K562 (cell line): ENCODE data around the gene ZNF687. TPM values are rescaled to one million over a fixed set of nuclear protein-coding genes. Genes with fewer than 3 reads are reported as not detected.

ENCODE experiments used
- BHLHE40 ChIP-seq: IDR thresholded peaks from 2 replicates; pipeline ENCODE4 v1.6.1; 2011; ENCODE audit warnings: low read length, improper control_type of control experiment
- CBX2 ChIP-seq: fragments of 200-600 bp; sonication (generic); IDR thresholded peaks from one replicate; pipeline ENCODE4 v1.6.1; 2012; ENCODE audit warnings: mild to moderate bottlenecking, low read length, inconsistent platforms; ENCODE audit not compliant: insufficient read depth, poor library complexity, severe bottlenecking
- CHD1 ChIP-seq: fragments of 200-600 bp; sonication (generic); IDR thresholded peaks from one replicate; pipeline ENCODE4 v1.6.1; 2012; ENCODE audit warnings: mild to moderate bottlenecking, moderate library complexity, low read length, inconsistent platforms
- DPF2 ChIP-seq: fragments of 450-650 bp; IDR thresholded peaks from 2 replicates; pipeline ENCODE4 v1.6.1; 2016
- EP300 ChIP-seq: IDR thresholded peaks from 2 replicates; pipeline ENCODE4 v1.6.1; 2012; ENCODE audit warnings: low read length, improper control_type of control experiment
- HCFC1 ChIP-seq: IDR thresholded peaks from 2 replicates; pipeline ENCODE4 v1.6.1; 2012; ENCODE audit warnings: low read depth, low read length, improper control_type of control experiment
- HDAC8 ChIP-seq: fragments of 450-650 bp; IDR thresholded peaks from 2 replicates; pipeline ENCODE4 v1.6.1; 2016; ENCODE audit warnings: mild to moderate bottlenecking, missing genetic modification characterization, moderate library complexity, missing compliant biosample characterization
- HNRNPLL ChIP-seq: fragments of 200-400 bp; formaldehyde crosslinking; IDR thresholded peaks from 2 replicates; pipeline ENCODE4 v1.6.1; 2017; ENCODE audit warnings: low read length, low read depth, mild to moderate bottlenecking; ENCODE audit not compliant: poor library complexity, severe bottlenecking
- KLF13 ChIP-seq: fragments of 450-650 bp; IDR thresholded peaks from 2 replicates; pipeline ENCODE4 v1.6.1; 2016; ENCODE audit warnings: missing genetic modification characterization, low read depth, mild to moderate bottlenecking, missing compliant biosample characterization, moderate library complexity, borderline replicate concordance
- MTA1 ChIP-seq: fragments of 450-650 bp; IDR thresholded peaks from 2 replicates; pipeline ENCODE4 v1.6.1; 2017; ENCODE audit warnings: borderline replicate concordance
- MTF1 ChIP-seq: fragments of 250-450 bp; sonication (Bioruptor Pico); IDR thresholded peaks from 2 replicates; pipeline ENCODE4 v1.9.0; 2021; ENCODE audit warnings: moderate library complexity, mild to moderate bottlenecking, inconsistent platforms, borderline replicate concordance
- NBN ChIP-seq: fragments of 450-650 bp; IDR thresholded peaks from 2 replicates; pipeline ENCODE4 v1.6.1; 2016; ENCODE audit warnings: low read depth, mild to moderate bottlenecking
- NCOA4 ChIP-seq: fragments of 450-650 bp; IDR thresholded peaks from 2 replicates; pipeline ENCODE4 v1.6.1; 2018; ENCODE audit warnings: mild to moderate bottlenecking; ENCODE audit not compliant: partially characterized antibody
- NR2C1 ChIP-seq, 2 experiments: fragments of 450-650 bp; IDR thresholded peaks; 2 replicates each; pipeline ENCODE4 v1.6.1; 2017; ENCODE audit warnings: mild to moderate bottlenecking in 2 of 2, antibody characterized with exemption in 1 of 2, inconsistent platforms in 1 of 2, missing compliant biosample characterization in 1 of 2, missing genetic modification characterization in 1 of 2
- PML ChIP-seq: IDR thresholded peaks from 2 replicates; pipeline ENCODE4 v1.6.1; 2012; ENCODE audit warnings: low read length, inconsistent platforms
- POU5F1 ChIP-seq: fragments of 150-350 bp; IDR thresholded peaks from 2 replicates; pipeline ENCODE4 v1.6.1; 2014; ENCODE audit warnings: borderline replicate concordance, low read length, low read depth, mild to moderate bottlenecking; ENCODE audit not compliant: partially characterized antibody
- RB1 ChIP-seq: fragments of 450-650 bp; IDR thresholded peaks from 2 replicates; pipeline ENCODE4 v1.6.1; 2017; ENCODE audit warnings: low read depth, mild to moderate bottlenecking
- RCOR1 ChIP-seq, 2 experiments: IDR thresholded peaks; 2 replicates each; pipeline ENCODE4 v1.6.1; 2012; ENCODE audit warnings: low read depth in 2 of 2, low read length in 2 of 2, borderline replicate concordance in 1 of 2, improper control_type of control experiment in 1 of 2
- TEAD4 ChIP-seq, 2 experiments: sonication (generic) in 1 of 2; formaldehyde crosslinking in 1 of 2; IDR thresholded peaks; 2 replicates each; pipeline versions ENCODE4 v1.6.1 to v1.8.0; 2012 to 2022; ENCODE audit warnings: borderline replicate concordance in 1 of 2, inconsistent platforms in 1 of 2, low read length in 1 of 2, mild to moderate bottlenecking in 1 of 2, missing genetic modification reagents in 1 of 2
- ZEB2 ChIP-seq: fragments of 450-650 bp; IDR thresholded peaks from 2 replicates; pipeline ENCODE4 v1.6.1; 2016
- ZZZ3 ChIP-seq: fragments of 450-650 bp; IDR thresholded peaks from 2 replicates; pipeline ENCODE4 v1.6.1; 2016; ENCODE audit warnings: antibody characterized with exemption, mild to moderate bottlenecking, moderate library complexity
- polyA plus RNA-seq, 8 experiments: library from polyadenylated mRNA; depleted of rRNA in 4 of 8; stranded (reverse) in 5 of 8; unstranded in 3 of 8; fragments of >200 nt; fragmentation: Nextera tagmentation in 2 of 8; fragmentation: Illumina TruSeq in 1 of 8; extraction: Ambion mirVana in 2 of 8; extraction: Trizol in 1 of 8; gene quantifications; 2 replicates each; pipeline versions ENCODE4 v1.2.1 to v1.2.3, GENCODE V29; 2011 to 2014; ENCODE audit warnings: inconsistent platforms in 1 of 8, missing spikeins in 1 of 8
- total RNA-seq, 7 experiments: library from RNA; depleted of rRNA in 6 of 7; stranded (reverse); fragments of >200 nt in 6 of 7; fragmentation: Illumina TruSeq in 2 of 7; extraction: Trizol in 2 of 7; gene quantifications; 2 replicates each; pipeline versions ENCODE4 v1.2.1 to v1.2.3, GENCODE V29; 2011 to 2021; ENCODE audit warnings: low replicate concordance in 1 of 7
- TF ChIP-seq, protein P1 (sequence below), 2 experiments: fragments of 450-650 bp in 1 of 2; sonication (generic) in 1 of 2; formaldehyde crosslinking; conservative IDR thresholded peaks; 2 replicates each; pipeline versions ENCODE4 v1.4.0 to v1.8.1; 2020 to 2022; ENCODE audit warnings: mild to moderate bottlenecking in 1 of 2, missing genetic modification reagents in 1 of 2
- TF ChIP-seq, protein P2 (sequence below): fragments of 250-450 bp; sonication (Bioruptor Pico); IDR thresholded peaks from 2 replicates; pipeline ENCODE4 v1.8.0; 2021; ENCODE audit warnings: moderate library complexity, mild to moderate bottlenecking, inconsistent platforms
- TF ChIP-seq, protein P3 (sequence below): fragments of 450-650 bp; formaldehyde crosslinking; IDR thresholded peaks from 2 replicates; pipeline ENCODE4 v1.4.0; 2022; ENCODE audit warnings: mild to moderate bottlenecking, moderate library complexity
- TF ChIP-seq, protein P4 (sequence below): sonication (generic); formaldehyde crosslinking; IDR thresholded peaks from 2 replicates; pipeline ENCODE4 v1.8.0; 2023; ENCODE audit warnings: mild to moderate bottlenecking, missing genetic modification reagents

The ZNF687 gene
- total and polyA plus RNA-seq, 9 of the 15 experiments (the other 6 are each of a cell fraction or from before 2014, with no cell fraction given) = 0.13 to 26.4 (median 10.6) TPM

- TF ChIP-seq, protein P1, sequence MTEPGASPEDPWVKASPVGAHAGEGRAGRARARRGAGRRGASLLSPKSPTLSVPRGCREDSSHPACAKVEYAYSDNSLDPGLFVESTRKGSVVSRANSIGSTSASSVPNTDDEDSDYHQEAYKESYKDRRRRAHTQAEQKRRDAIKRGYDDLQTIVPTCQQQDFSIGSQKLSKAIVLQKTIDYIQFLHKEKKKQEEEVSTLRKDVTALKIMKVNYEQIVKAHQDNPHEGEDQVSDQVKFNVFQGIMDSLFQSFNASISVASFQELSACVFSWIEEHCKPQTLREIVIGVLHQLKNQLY (CRISPR knock-in tag; conservative IDR thresholded peaks at IDR 0.05) = peak in 1 of 2 experiments; percentile 79; a peak in 1 of 4 replicates
- TF ChIP-seq HNRNPLL (peak; percentile 72), MTF1 (CRISPR knock-in tag) (no peak), BHLHE40 (peak; percentile 87), CBX2 (no peak), DPF2 (peak; percentile 81), CHD1 (peak; percentile 95), RB1 (peak; percentile 100), PML (peak; percentile 78), NBN (peak; percentile 97), KLF13 (tag) (peak; percentile 37; the same call in 1 of the 2 replicates), TEAD4 (IDR thresholded peaks at IDR 0.05; ENCODE audit: low read length) (no peak; the same call in 1 of the 2 replicates), TEAD4 (CRISPR knock-in tag; IDR thresholded peaks at IDR 0.05; ENCODE audit: borderline replicate concordance) (no peak), NCOA4 (no peak), HCFC1 (peak; percentile 33), RCOR1 (IDR thresholded peaks at IDR 0.05; ENCODE audit: borderline replicate concordance in 1 of 2, low read depth in 2 of 2, low read length in 2 of 2) (peak in 1 of 2 experiments; percentile 56; a peak in 1 of 4 replicates), EP300 (peak; percentile 69), ZEB2 (peak; percentile 72), NR2C1 (IDR thresholded peaks at IDR 0.05) (peak; percentile 67), NR2C1 (tag; IDR thresholded peaks at IDR 0.05) (peak; percentile 70), MTA1 (peak; percentile 76; the same call in 1 of the 2 replicates), POU5F1 (no peak), ZZZ3 (peak; percentile 74; the same call in 1 of the 2 replicates), HDAC8 (peak; percentile 79)
- TF ChIP-seq, protein P2, sequence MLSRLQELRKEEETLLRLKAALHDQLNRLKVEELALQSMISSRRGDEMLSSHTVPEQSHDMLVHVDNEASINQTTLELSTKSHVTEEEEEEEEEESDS (CRISPR knock-in tag) = no peak
- TF ChIP-seq, protein P3, sequence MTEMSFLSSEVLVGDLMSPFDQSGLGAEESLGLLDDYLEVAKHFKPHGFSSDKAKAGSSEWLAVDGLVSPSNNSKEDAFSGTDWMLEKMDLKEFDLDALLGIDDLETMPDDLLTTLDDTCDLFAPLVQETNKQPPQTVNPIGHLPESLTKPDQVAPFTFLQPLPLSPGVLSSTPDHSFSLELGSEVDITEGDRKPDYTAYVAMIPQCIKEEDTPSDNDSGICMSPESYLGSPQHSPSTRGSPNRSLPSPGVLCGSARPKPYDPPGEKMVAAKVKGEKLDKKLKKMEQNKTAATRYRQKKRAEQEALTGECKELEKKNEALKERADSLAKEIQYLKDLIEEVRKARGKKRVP (CRISPR knock-in tag) = peak; percentile 79
- TF ChIP-seq, protein P4, sequence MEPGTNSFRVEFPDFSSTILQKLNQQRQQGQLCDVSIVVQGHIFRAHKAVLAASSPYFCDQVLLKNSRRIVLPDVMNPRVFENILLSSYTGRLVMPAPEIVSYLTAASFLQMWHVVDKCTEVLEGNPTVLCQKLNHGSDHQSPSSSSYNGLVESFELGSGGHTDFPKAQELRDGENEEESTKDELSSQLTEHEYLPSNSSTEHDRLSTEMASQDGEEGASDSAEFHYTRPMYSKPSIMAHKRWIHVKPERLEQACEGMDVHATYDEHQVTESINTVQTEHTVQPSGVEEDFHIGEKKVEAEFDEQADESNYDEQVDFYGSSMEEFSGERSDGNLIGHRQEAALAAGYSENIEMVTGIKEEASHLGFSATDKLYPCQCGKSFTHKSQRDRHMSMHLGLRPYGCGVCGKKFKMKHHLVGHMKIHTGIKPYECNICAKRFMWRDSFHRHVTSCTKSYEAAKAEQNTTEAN (CRISPR knock-in tag) = peak; percentile 46; the same call in 1 of the 2 replicates
These were observed 702 bp upstream of the ZNF687 start (continued) for GRCh38 chr1:151281225-151281968.
